Activated naive CD4-positive, alpha-beta T cell (primary cell): ENCODE measurements around the gene RNU2-1.
"Not testable (repeated sequence)": the region's sequence is repeated elsewhere in the genome, so short reads cannot be mapped to it uniquely, and the experiment has no call there.

Source experiments
- DNase-seq, 4 experiments: peaks; one replicate each; lab custom pipeline; 2025; lab: John Stamatoyannopoulos, UW

RNU2-1 gene

DNA sequence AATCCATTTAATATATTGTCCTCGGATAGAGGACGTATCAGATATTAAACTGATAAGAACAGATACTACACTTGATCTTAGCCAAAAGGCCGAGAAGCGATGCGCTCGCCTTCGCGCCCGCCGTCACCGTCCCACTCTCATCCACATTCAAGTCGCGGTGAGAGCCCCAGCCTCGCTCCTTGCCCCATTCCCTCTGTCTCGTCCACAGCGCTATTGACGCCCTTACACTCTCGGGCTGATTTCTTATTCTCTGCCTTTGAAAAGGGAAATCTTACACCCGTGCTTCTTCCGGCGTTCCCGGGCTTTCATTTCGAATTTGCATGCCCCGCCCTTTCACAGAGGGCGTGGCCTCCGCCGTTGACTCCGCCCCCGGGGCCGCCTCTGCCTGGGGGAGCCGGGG is at the start of gene RNU2-1:
Gene RNU2-1 (minus strand): TSS at position 101 of the 400 bp plus-strand sequence.
- not testable (repeated sequence) for DNase-seq

GRCh38 chr17:43272914-43273313 is 39.1 kb upstream of the RNU2-1 start:
- not testable (repeated sequence) for DNase-seq

DNA sequence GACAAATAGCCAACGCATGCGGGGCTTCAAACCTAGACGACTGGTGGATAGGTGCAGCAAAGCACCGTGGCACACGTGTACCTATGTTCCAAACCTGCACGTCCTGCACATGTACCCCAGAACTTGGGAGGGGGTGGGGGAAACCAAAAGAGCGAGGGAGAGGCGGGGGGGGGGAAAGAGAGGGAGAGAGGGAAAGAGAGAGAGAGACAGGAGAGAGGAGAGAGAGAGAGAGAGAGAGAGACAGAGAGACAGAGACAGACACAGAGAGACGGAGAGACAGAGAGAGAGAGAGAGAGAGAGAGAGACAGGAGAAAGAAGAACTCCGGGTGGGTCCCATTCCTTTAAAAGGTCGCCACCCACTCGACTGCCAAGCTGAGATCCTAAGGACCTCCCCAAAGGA is 38.7 kb upstream of the RNU2-1 start:
- DNase-seq: not testable (repeated sequence)

DNA sequence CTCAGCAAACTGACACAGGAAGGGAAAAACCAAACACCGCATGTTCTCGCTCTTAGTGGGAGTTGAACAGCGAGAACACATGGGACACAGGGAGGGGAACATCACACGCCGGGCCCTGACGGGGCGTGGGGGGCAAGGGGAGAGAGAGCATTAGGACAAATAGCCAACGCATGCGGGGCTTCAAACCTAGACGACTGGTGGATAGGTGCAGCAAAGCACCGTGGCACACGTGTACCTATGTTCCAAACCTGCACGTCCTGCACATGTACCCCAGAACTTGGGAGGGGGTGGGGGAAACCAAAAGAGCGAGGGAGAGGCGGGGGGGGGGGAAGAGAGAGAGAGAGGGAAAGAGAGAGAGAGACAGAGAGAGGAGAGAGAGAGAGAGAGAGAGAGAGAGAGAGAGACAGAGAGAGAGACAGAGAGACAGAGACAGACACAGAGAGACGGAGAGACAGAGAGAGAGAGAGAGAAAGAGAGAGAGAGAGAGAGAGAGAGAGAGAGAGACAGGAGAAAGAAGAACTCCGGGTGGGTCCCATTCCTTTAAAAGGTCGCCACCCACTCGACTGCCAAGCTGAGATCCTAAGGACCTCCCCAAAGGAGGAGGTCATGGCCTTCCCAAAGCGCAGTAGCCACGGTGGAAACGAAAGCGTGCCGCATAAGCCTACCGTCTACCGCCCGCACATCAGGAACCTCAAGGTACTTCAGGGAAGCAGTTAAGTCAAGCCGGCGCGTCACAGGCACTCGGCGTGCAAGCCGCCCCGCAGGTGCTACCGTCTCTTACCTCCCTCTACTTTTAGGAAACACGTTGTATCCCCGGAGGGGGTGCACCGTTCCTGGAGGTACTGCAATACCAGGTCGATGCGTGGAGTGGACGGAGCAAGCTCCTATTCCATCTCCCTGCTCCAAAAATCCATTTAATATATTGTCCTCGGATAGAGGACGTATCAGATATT is 37.1 kb upstream of the RNU2-1 start:
- DNase-seq: not testable (repeated sequence)

GRCh38 chr17:43246456-43246855 is 12.7 kb upstream of the RNU2-1 start:
- DNase-seq: not testable (repeated sequence)

DNA sequence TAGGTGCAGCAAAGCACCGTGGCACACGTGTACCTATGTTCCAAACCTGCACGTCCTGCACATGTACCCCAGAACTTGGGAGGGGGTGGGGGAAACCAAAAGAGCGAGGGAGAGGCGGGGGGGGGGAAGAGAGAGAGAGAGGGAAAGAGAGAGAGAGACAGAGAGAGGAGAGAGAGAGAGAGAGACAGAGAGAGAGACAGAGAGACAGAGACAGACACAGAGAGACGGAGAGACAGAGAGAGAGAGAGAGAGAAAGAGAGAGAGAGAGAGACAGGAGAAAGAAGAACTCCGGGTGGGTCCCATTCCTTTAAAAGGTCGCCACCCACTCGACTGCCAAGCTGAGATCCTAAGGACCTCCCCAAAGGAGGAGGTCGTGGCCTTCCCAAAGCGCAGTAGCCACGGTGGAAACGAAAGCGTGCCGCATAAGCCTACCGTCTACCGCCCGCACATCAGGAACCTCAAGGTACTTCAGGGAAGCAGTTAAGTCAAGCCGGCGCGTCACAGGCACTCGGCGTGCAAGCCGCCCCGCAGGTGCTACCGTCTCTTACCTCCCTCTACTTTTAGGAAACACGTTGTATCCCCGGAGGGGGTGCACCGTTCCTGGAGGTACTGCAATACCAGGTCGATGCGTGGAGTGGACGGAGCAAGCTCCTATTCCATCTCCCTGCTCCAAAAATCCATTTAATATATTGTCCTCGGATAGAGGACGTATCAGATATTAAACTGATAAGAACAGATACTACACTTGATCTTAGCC is 7.0 kb upstream of the RNU2-1 start:
- not testable (repeated sequence) for DNase-seq

DNA sequence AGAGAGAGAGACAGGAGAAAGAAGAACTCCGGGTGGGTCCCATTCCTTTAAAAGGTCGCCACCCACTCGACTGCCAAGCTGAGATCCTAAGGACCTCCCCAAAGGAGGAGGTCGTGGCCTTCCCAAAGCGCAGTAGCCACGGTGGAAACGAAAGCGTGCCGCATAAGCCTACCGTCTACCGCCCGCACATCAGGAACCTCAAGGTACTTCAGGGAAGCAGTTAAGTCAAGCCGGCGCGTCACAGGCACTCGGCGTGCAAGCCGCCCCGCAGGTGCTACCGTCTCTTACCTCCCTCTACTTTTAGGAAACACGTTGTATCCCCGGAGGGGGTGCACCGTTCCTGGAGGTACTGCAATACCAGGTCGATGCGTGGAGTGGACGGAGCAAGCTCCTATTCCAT is 5.8 kb upstream of the RNU2-1 start:
- not testable (repeated sequence) for DNase-seq

DNA sequence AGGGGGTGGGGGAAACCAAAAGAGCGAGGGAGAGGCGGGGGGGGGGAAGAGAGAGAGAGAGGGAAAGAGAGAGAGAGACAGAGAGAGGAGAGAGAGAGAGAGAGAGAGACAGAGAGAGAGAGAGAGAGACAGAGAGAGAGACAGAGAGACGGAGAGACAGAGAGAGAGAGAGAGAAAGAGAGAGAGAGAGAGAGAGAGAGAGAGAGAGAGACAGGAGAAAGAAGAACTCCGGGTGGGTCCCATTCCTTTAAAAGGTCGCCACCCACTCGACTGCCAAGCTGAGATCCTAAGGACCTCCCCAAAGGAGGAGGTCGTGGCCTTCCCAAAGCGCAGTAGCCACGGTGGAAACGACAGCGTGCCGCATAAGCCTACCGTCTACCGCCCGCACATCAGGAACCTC is 514 bp downstream of the RNU2-1 start:
- DNase-seq: not testable (repeated sequence)

DNA sequence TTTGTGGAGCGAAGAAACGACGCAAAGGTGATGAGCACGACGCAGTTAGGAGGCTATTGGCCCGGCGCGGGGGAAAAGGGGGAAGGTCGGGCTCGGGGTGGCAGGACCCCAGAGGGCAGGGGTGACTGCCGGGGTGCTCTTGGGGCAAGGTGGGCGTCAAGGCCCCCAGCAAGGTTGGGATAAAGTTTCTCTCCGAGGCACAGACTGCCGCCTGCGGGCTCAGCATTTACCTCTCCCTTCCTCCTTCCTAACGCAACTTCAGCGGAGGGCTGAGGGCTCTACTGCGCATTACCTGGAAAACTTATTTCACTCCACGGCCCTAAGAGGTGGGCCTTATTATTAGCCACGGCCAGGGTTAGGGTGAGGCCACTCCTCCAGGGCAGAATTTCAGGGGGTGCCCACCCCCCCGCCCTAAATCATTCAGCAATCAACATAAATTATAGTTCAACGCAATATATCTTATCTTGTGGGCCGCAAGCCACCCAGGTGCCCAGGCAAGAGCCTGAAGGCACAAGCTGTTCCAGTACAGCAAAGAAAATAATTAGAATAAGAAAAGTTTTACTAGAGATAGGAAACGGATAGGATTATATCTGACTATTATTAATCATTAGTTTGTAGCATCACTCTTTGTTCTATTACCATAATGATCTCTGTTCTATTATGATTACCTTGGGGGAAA is 1.6 kb downstream of the RNU2-1 start:
- not testable (repeated sequence) for DNase-seq

- DNase-seq: not testable (repeated sequence)
These were observed 2.4 kb downstream of the RNU2-1 start for GRCh38 chr17:43231205-43232020.

DNA sequence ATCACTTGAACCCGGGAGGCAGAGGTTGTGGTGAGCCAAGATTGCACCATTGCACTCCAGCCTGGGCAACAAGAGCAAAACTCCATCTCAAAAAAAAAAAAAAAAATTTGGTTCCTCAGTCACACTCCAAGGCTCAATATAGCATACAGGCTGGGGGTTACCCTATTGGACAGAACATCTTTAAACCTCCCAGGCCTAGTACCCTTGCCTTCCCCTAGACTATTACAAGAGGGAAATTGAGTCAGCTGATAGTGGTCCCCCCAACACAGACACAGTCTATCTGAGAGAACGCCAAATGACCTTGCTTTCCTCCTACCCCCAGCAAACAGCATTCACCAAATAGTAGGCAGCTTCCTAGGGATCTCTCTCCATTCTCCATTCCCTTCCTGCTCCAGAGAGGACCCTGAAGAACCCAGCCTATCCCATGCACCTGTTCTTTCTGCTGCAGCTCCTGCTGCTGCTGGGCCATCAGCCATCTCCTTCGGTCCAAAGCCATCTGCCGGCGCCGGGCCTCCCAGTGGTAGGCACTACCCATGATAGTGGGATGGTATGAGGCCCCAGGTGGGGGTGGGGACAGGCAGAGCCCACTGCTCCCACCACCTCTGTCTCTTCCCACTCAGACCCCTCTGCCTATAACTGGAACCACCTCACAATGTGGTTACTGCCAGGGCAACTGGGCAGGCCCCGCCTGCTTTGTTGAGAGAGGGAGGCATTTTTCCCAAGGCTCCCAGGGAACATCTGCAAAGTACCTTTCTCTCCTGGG is 5.6 kb downstream of the RNU2-1 start, which contains the start of gene CCDC200:
Gene CCDC200 (minus strand): TSS at position 604 of the 763 bp plus-strand sequence. CDS start 69 bp downstream, at position 535.
- not testable (repeated sequence) for DNase-seq

DNA sequence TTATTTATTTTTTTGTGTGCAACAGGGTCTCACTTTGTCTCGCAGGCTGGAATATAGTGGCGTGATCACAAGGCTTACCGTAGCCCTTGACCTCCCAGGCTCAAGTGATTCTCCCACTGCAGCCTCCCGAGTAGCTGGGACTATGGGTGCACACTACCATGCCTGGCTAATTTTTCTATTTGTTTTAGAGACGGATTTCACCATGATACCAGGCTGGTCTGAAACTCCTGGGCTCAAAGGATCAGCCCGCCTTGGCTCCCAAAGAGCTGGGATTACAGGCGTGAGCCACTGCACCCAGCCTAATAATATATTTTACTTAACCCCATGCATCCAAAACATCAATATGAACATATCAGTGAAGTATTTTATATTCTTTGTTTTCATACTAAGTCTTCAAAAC is 7.4 kb downstream of the RNU2-1 start:
- DNase-seq: no peak

GRCh38 chr17:43224146-43224705 is 9.6 kb downstream of the RNU2-1 start:
- no peak for DNase-seq

- DNase-seq: no peak
These were observed 13.2 kb downstream of the RNU2-1 start for GRCh38 chr17:43220511-43221125.

DNA sequence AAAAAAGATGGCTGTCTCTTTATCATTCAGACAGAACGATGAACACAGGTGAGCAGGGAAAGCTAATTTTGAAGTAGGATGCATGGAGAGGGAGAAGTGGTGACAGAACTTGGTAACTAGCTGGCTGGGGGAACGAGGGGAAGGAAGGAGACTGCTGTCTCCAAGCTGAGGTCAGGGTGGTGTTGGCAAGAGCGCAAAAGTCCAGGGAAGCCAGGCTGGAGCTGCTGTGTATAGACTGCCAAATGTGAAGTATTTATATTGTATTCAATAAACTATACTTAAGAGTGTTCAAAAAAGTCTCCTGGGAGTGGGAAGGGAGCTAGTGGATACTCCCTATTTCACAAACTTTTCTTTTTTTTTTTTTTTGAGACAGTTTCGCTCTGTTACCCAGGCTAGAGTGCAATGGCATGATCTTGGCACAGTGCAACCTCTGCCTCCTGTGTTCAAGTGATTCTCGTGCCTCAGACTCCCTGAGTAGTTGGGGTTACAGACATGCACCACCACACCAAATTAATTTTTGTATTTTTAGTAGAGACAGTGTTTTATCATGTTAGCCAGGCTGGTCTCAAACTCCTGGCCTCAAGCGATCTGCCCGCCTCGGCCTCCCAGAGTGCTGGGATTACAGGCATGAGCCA is 13.9 kb downstream of the RNU2-1 start:
- no peak for DNase-seq

DNA sequence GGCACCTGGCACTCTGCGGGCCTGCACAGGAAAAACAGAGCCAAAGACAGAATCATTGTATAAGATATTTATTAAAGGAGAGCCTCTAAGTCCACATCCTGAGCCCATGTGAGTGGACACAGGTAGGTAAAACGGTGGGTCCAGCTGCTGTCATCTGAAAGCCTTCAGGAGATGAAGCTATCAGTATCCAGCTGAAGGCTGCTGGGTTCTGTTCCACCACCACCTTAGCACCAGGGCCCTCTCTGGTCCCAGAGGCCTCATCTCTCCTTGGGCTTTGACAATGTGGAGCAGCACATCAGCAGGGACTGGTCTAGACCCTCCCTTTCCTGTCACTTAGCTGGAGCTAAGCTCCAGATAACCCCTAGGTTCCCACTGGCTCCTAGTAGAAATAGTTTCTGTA is 14.8 kb downstream of the RNU2-1 start:
- DNase-seq: no peak

DNA sequence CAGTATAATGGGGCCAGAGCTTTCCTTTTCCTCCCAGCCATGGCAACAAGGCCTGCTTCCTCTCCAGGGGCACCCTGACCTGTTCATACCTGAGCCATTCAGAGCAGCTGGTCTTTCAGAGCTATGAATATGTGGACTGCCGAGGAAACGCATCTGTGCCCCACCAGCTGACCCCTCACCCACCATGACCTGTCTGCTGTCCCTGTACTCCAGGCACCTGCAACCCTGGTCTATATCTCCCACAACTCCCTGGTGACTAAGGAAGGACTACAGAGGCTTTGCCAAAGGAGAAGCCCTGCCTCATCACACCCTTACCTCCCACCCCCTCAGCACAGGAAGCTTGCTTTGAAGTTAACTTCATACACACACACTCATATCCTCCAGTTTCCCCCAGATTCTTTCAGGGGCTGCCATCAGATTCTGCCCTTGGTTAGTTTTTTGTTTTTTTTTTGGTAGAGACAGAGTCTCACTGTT is 16.1 kb downstream of the RNU2-1 start:
- DNase-seq: no peak

GRCh38 chr17:43216762-43217613 is 16.8 kb downstream of the RNU2-1 start:
- no peak for DNase-seq
